ENCODE measurements around the gene GRAPL.
"Not testable (repeated sequence)": the region's sequence is repeated elsewhere in the genome, so short reads cannot be mapped to it uniquely, and the experiment has no call there.

GRAPL gene

DNA sequence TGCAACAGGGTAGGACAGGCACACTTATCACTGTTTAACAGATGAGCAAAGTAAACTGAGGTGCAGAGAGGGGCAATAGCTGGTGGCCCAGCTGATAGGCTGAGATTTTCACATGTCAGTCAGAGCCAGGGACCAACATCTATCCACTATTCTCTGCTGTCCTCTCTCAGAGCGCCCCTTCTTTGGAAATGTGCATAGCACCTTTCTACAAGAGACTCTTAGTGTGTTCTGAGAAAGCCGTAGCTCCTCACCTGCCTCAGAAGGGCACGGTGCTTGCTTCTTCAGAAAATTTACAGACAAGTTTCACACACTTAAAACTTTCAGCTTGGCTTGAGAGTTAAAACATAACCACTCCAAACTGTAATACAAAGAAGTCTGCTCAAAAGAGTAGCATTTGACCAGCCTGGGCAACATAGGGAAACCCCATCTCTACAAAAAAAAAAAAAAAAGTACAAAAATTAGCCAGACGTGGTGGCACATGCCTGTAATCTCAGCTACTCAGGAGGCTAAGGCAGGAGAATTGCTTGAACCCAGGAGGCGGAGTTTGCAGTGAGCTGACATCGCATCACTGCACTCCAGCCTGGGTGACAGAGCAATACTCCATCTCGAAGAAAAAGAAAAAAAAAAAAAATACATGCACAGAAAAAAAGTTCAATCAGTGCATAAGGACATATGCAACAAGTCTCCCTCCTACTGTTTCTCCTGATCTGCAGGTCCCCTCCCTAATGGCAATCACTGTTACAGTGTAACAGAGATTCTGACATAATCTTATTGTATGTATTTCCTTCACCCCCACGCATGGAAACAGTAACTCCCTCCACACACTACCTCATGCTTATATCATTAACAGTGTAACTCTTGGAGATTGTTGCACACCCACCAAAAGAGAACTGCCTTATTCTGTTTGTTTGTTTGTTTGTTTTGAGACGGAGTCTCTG lies 23.6 kb downstream of the GRAPL start:
- DNase-seq (ENCODE audit: extremely low read depth, insufficient read length); H3K36me3 ChIP-seq (ENCODE audit: control insufficient read depth, insufficient read depth, low read length); H3K27me3 ChIP-seq (replicated peaks; ENCODE audit: control insufficient read depth, insufficient read depth, low read length); H3K4me3 ChIP-seq (replicated peaks; ENCODE audit: low read depth, low read length): not testable (repeated sequence)

DNA sequence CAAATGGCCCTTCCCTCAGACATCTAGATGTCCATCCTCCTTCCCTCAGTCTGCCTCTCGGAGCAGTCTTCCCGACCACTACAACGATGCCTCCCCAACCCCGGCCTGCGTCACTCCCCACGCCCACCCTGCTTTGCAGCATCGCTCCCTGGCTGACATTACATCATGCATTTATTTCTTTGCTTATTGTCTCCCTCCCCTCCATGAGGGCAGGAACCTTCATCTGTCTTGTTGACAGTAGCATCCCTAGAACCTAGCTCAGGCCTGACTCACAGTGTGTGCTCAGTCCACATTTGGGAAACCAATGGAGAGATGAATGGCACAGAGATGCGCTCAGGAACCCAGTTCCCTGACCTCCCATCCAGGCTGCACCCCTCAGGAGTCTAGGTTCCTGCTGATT lies 30.2 kb downstream of the GRAPL start:
- not testable (repeated sequence) for DNase-seq (ENCODE audit: extremely low read depth, insufficient read length); H3K27me3 ChIP-seq (replicated peaks; ENCODE audit: control insufficient read depth, insufficient read depth, low read length); H3K36me3 ChIP-seq (ENCODE audit: control insufficient read depth, insufficient read depth, low read length); H3K4me3 ChIP-seq (replicated peaks; ENCODE audit: low read depth, low read length)

DNA sequence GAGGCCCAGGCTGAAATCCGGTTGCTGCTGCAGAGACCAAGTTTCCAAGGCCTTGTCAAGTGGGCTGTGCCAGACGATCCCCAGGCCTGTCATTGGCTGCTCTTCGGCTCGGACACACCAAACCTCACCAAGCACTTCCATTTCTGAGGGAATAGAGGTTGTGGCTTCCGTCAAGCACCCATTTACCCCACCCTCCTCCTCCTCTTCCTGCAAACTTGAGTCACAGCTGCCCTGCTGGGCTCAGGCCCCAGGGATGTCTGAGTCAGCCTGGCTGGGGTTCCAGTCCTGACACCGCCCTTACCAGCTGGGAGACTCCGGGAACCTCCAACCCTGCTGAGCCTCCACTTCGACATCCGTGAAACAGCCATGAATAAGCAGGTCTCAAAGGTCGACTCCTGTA lies 31.1 kb downstream of the GRAPL start:
- H3K27me3 ChIP-seq (replicated peaks; ENCODE audit: control insufficient read depth, insufficient read depth, low read length); DNase-seq (ENCODE audit: extremely low read depth, insufficient read length); H3K36me3 ChIP-seq (ENCODE audit: control insufficient read depth, insufficient read depth, low read length); H3K4me3 ChIP-seq (replicated peaks; ENCODE audit: low read depth, low read length): not testable (repeated sequence)

DNA sequence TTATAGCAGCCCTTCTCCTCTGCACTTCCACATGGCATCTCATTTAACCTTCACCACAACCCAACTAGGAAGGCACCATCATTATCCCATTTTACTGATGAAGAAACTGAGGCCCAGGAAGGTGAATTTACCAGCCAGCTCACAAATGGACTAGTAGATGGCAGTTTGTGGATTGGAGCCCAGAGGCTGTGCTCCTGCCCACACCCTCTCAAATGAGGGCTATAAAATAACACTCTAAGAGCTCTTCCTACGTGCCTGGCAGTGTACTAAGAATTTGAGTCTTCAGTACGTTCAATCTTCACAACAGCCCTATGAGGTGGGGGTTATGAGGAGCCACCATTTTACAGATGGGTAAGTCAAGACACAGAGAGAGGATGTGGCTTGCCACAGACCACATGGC lies 31.5 kb downstream of the GRAPL start:
- DNase-seq (ENCODE audit: extremely low read depth, insufficient read length); H3K36me3 ChIP-seq (ENCODE audit: control insufficient read depth, insufficient read depth, low read length); H3K4me3 ChIP-seq (replicated peaks; ENCODE audit: low read depth, low read length); H3K27me3 ChIP-seq (replicated peaks; ENCODE audit: control insufficient read depth, insufficient read depth, low read length): not testable (repeated sequence)

DNA sequence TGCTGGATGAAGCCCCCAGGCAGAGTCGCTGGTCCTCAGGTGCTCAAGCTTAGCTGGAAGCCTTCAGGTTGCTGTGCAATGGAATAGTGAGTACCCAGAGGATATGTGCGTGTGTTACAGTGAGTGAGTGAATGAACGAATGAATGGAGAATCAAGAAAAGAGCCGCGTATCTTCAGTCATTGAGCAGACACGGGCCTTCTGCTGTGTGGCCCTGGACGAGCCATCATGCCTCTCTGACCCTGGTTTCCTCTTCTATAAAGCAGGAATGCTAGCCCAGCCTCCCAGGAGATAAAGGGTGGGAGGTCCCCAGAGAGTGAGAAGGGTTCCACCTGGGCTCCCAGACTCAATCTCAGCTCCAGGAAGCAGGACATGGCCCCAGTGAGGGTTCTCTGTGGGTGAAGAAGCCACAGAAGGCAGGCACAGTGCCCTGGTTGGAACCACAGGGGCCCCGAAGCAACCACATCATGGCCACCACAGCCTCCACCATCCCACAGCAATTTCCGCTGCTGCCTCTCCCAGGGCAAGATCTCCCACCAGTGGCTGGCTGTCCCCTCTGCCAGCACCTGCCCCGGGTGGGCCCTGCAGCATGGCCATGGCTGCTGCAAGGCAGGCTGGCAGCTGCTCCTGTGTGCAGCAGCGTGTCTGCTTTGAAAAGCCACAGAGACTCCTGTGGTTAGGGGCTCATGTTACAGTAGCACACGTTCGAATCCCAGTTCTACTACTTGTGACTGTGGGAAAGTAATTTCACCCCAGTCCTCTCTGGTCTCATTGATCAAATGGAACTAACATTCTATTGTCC lies 34.1 kb downstream of the GRAPL start:
- not testable (repeated sequence) for H3K4me3 ChIP-seq (replicated peaks; ENCODE audit: low read depth, low read length); H3K36me3 ChIP-seq (ENCODE audit: control insufficient read depth, insufficient read depth, low read length); DNase-seq (ENCODE audit: extremely low read depth, insufficient read length); H3K27me3 ChIP-seq (replicated peaks; ENCODE audit: control insufficient read depth, insufficient read depth, low read length)

DNA sequence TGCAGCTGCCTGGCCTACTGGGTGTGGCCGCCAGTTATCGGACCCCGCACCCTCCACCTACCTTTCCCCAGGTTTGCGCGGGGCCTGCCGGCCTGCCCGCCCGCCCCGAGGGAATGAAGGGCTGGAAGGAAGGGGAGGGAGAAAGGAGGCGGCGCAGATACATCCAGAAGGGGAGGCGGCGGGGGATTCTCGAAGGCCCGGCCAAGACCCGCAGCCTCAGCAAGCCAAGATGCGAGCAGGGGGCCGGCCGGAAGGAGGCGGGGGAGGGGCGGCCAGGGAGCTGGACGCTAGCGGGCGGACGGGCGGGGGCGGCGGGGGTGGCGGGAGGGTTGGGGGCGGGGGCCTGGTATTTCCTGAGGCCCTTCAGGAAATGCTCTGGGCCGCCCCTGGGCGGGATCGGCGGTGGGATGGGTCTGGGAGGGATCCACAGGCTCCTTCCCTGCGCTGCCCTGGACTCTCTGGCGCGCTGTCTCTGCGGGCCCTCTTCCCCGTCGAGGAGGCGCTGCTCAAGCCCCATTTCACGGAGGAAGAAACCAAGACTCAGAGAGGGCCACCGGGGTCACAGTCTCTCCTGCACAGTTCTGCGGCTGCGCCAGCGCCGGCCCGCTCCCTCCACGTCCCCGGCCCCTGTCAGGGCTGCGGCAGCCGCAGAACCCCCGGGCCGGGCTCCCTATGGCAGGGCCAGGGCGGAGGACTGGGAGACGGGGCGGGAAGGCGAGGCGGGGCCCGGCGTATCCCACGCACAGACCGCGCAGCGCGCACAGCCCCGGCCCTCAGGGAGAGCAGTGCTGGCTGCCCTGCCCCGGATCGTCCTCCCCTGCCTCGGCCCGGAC lies 35.2 kb downstream of the GRAPL start:
- H3K4me3 ChIP-seq (replicated peaks; ENCODE audit: low read depth, low read length); DNase-seq (ENCODE audit: extremely low read depth, insufficient read length); H3K27me3 ChIP-seq (replicated peaks; ENCODE audit: control insufficient read depth, insufficient read depth, low read length); H3K36me3 ChIP-seq (ENCODE audit: control insufficient read depth, insufficient read depth, low read length): not testable (repeated sequence)

DNA sequence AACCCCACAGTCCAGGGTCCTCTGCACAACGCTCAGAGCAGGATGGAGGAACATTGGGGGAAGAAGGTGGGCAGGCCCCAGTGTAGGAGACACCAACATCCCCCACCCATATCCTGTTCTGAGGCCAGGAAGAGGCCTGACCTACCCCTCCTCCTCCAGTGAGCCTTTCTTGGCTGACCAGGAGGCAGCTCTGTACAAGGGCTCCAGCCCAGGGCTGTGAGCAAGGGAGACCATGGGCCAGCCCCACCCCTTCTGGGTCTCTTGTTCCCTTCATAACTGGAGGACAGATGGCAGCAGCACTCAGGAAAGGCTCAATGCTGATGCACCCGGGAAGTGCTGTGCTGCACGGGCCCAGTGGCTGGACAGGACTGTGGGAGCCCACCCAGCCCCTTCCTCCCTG lies 47.0 kb downstream of the GRAPL start:
- not testable (repeated sequence) for H3K4me3 ChIP-seq (replicated peaks; ENCODE audit: low read depth, low read length); H3K27me3 ChIP-seq (replicated peaks; ENCODE audit: control insufficient read depth, insufficient read depth, low read length); DNase-seq (ENCODE audit: extremely low read depth, insufficient read length); H3K36me3 ChIP-seq (ENCODE audit: control insufficient read depth, insufficient read depth, low read length)

DNA sequence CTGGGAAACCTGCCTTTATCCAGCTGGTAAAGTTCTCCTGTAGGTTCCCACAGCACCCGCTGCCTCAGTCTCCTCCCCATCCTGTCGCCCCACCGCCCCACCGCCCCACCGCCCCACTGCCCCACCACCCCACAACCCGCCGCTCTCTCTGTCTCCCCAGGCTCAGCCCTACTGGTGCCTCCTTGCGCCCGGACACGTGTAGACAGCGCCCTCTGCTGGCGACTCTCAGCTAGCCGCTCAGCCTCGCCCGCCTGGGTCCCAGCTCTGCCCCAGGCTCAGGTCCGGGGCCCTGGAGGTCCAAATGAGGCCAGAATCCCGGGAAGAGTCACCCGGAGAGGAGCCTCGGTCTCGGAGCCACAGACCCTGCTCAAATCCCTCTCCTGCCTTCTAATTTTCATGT lies 48.0 kb downstream of the GRAPL start:
- H3K4me3 ChIP-seq (replicated peaks; ENCODE audit: low read depth, low read length); DNase-seq (ENCODE audit: extremely low read depth, insufficient read length); H3K27me3 ChIP-seq (replicated peaks; ENCODE audit: control insufficient read depth, insufficient read depth, low read length); H3K36me3 ChIP-seq (ENCODE audit: control insufficient read depth, insufficient read depth, low read length): not testable (repeated sequence)

DNA sequence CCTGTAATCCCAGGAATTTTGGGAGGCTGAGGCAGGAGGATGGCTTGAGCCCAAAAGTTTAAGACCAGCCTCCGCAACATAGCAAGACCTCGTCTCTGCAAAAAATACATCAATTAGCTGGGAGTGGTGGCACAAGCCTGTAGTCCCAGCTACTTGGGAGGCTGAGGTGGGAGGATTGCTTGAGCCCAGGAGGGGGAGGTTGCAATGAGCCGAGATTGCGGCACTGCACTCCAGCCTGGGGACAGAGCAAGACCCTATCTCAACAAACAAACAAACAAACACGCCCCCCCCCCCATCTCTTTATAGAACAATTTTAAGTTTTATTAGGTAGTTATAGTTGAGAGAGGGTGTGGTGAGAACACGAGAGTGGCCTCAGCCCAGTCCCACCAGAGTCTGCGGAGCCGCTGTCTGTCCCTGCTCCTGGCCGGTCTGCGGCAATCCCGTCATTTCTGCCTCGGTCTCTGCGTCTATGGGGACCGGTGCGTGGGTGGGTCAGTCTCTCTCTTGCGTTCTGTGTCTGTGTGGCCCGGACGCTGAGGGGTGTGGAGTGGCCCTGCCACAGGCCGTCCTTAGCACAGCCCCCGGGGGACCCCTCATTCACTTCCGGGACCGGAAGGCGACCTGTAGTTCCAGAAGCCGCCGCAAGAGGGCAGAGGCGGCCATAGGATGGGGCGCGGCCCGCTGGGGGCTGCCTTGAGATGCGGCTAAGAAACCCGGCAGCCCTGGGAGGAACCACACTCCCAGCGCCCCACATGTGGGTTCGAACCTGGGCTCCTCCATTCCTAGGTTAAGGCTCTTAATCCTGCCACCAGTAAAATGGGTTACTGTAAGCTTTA lies 53.9 kb downstream of the GRAPL start:
- not testable (repeated sequence) for H3K36me3 ChIP-seq (ENCODE audit: control insufficient read depth, insufficient read depth, low read length); DNase-seq (ENCODE audit: extremely low read depth, insufficient read length); H3K27me3 ChIP-seq (replicated peaks; ENCODE audit: control insufficient read depth, insufficient read depth, low read length); H3K4me3 ChIP-seq (replicated peaks; ENCODE audit: low read depth, low read length)

DNA sequence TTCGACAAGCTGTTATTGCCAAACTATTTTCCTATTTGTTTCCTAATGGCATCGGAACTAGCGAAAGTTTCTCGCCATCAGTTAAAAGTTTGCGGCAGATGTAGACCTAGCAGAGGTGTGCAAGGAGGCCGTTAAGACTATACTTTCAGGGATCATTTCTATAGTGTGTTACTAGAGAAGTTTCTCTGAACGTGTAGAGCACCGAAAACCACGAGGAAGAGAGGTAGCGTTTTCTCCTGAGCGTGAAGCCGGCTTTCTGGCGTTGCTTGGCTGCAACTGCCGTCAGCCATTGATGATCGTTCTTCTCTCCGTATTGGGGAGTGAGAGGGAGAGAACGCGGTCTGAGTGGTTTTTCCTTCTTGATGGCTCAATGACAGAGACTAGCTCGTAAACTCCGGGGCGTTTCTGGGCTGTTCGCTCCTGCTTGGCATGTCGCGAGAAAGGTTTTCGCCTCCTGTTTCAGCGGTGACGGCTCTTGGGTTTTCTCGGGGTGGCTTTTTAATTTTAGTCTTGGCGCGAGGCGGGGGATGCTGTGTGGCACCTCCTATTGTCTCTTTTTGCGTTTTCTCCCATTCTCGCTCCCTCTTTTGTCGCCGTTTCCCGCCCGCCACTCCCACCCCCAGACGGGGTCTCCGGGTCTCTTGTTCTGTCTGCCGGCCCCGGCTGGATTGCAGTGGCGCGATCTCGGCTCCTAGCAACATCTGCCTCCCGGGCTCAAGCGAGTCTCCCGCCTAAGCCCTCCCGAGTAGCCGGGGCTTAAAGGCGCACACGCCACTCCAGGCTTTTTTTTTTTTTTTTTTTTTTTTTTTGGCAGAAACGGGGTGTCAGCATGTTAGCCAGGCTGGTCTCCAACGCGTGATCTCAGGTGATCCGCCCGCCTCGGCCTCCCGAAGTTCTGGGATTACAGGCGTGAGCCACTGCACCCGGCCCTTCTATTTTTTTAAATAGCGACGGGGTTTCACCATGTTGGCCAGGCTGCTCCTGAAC lies 60.8 kb downstream of the GRAPL start:
- H3K36me3 ChIP-seq (ENCODE audit: control insufficient read depth, insufficient read depth, low read length); DNase-seq (ENCODE audit: extremely low read depth, insufficient read length); H3K4me3 ChIP-seq (replicated peaks; ENCODE audit: low read depth, low read length); H3K27me3 ChIP-seq (replicated peaks; ENCODE audit: control insufficient read depth, insufficient read depth, low read length): not testable (repeated sequence)

DNA sequence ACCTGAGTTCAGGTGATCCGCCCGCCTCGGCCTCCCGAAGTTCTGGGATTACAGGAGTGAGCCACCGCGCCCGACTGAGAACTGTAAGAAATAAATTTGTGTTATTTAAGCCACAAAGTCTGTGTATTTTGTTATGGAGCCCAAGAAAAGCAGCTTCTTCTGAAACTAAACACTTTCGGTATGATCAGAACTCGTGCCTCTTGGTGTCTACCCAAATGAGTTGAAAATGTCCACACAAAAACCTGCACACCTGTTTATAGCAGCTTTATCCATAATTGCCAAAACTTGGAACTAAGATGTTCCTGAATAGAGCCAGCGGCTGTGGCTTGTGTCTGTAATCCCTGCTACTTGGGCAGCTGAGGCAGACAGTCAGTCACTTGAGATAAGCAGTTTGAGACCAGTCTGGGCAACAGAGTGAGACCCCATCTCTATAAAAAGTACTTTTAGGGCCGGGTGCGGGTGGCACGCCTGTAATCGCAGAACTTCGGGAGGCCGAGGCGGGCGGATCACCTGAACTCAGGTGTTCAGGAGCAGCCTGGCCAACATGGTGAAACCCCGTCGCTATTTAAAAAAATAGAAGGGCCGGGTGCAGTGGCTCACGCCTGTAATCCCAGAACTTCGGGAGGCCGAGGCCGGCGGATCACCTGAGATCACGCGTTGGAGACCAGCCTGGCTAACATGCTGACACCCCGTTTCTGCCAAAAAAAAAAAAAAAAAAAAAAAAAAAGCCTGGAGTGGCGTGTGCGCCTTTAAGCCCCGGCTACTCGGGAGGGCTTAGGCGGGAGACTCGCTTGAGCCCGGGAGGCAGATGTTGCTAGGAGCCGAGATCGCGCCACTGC lies 61.7 kb downstream of the GRAPL start:
- not testable (repeated sequence) for DNase-seq (ENCODE audit: extremely low read depth, insufficient read length); H3K4me3 ChIP-seq (replicated peaks; ENCODE audit: low read depth, low read length); H3K36me3 ChIP-seq (ENCODE audit: control insufficient read depth, insufficient read depth, low read length); H3K27me3 ChIP-seq (replicated peaks; ENCODE audit: control insufficient read depth, insufficient read depth, low read length)

All from GM06990 (cell line).